Mammary epithelial cell (primary cell): Measurements from ENCODE around the gene KLF1.

Source experiments
- EZH2 ChIP-seq: IDR thresholded peaks from 2 replicates; pipeline ENCODE4 v1.6.1; 2012; ENCODE audit warnings: low read length, inconsistent platforms, borderline replicate concordance
- TF ChIP-seq, protein P1 (sequence below), 2 donors: IDR thresholded peaks in 1 of 2; conservative IDR thresholded peaks in 1 of 2; 2 replicates each; pipeline ENCODE4 v1.5.1; 2011 to 2012; ENCODE audit warnings: inconsistent platforms in 2 of 2, low read length in 2 of 2, mild to moderate bottlenecking in 2 of 2, control low read depth in 1 of 2, low read depth in 1 of 2; ENCODE audit not compliant: insufficient read depth in 1 of 2; ENCODE audit errors: extremely low read depth in 1 of 2

DNA sequence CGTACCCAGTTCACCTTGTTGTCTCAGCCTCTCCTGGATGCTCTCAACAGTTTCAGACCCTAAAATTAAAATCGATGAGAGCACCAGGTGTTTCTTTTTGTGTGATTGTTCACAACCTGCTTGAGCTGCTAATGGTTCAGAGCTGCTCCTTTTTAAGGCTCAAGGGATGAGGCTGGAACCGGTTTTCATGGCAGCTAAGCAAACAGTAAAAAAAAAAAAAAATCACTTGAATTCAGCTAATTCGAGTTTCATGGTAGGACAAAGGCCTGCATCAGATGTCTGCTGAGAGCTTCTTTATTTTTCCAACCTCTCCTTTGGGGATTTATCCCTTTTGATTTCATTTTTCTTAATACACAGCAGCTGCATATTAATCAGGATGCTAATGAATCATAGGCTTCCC lies 25.6 kb upstream of the KLF1 start:
- TF ChIP-seq, protein P1, sequence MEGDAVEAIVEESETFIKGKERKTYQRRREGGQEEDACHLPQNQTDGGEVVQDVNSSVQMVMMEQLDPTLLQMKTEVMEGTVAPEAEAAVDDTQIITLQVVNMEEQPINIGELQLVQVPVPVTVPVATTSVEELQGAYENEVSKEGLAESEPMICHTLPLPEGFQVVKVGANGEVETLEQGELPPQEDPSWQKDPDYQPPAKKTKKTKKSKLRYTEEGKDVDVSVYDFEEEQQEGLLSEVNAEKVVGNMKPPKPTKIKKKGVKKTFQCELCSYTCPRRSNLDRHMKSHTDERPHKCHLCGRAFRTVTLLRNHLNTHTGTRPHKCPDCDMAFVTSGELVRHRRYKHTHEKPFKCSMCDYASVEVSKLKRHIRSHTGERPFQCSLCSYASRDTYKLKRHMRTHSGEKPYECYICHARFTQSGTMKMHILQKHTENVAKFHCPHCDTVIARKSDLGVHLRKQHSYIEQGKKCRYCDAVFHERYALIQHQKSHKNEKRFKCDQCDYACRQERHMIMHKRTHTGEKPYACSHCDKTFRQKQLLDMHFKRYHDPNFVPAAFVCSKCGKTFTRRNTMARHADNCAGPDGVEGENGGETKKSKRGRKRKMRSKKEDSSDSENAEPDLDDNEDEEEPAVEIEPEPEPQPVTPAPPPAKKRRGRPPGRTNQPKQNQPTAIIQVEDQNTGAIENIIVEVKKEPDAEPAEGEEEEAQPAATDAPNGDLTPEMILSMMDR (conservative IDR thresholded peaks at IDR 0.05 in 1 of 2, IDR thresholded peaks at IDR 0.05 in 1 of 2; ENCODE audit: extremely low read depth in 1 of 2, insufficient read depth in 1 of 2, low read depth in 1 of 2, low read length in 2 of 2), result no peak
- TF ChIP-seq EZH2, result no peak
